Astrocyte of the cerebellum (primary cell): ENCODE results near the gene RGCC.
"Not testable (repeated sequence)": the region's sequence is repeated elsewhere in the genome, so short reads cannot be mapped to it uniquely, and the experiment has no call there.

Experiments
- DNase-seq: peaks from one replicate; pipeline ENCODE4 v3.0.0-alpha.2; 2011; ENCODE audit warnings: low read depth
- H3K4me3 ChIP-seq: 2 replicates; pipeline ENCODE4 v1.5.1; 2011; ENCODE audit warnings: mild to moderate bottlenecking, low read depth, low read length, moderate library complexity
- in situ Hi-C: cut with HindIII; loops from 2 replicates; pipeline ENCODE4 v1.10.0; 2017; ENCODE audit warnings: low sequenced_read_pairs
- TF ChIP-seq, protein P1 (sequence below): IDR thresholded peaks from 2 replicates; pipeline ENCODE4 v1.5.1; 2012; ENCODE audit warnings: low read length, low read depth, moderate library complexity, mild to moderate bottlenecking; ENCODE audit errors: missing control alignments

RGCC gene

DNA sequence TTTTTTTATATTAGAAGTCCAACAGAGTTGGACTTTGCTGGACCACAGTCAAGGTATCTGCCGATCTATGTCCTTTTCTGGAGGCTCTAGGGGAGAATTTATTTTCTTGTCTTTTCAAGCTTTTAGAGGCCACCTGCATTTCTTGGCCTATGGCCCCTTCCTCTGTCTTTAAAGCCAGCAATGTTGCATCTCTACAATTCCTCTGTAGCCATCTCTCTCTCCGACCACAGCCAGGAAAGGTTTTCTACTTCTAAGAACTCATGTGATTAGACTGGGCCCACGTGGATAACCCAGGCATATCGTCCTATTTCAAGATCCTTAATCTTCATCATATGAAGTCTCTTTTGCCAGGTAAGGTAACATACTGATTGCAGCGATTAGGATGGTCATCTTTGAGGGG lies 43.5 kb upstream of the RGCC start:
- in situ Hi-C loops: no loop called here
- DNase-seq: no peak
- no peak overlapping the region for H3K4me3 ChIP-seq
- TF ChIP-seq, protein P1, sequence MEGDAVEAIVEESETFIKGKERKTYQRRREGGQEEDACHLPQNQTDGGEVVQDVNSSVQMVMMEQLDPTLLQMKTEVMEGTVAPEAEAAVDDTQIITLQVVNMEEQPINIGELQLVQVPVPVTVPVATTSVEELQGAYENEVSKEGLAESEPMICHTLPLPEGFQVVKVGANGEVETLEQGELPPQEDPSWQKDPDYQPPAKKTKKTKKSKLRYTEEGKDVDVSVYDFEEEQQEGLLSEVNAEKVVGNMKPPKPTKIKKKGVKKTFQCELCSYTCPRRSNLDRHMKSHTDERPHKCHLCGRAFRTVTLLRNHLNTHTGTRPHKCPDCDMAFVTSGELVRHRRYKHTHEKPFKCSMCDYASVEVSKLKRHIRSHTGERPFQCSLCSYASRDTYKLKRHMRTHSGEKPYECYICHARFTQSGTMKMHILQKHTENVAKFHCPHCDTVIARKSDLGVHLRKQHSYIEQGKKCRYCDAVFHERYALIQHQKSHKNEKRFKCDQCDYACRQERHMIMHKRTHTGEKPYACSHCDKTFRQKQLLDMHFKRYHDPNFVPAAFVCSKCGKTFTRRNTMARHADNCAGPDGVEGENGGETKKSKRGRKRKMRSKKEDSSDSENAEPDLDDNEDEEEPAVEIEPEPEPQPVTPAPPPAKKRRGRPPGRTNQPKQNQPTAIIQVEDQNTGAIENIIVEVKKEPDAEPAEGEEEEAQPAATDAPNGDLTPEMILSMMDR: no peak

DNA sequence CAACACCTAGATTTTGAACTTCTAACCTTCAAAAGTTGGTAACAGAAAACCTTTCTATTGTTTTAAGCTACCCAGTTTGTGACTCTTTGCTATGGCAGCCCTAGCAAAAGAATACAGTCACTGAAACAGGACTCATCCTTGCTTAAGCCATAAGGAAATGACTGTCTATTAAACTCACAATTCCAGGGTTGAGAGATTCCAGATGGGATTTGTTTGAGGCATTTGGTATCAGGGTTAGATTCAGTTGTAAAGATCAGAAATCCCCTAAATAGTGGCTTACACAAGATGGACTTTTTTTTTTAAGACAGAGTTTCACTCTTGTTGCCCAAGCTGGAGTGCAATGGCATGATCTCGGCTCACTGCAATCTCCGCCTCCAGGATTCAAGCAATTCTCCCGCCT lies 41.1 kb upstream of the RGCC start:
- H3K4me3 ChIP-seq: no peak overlapping the region
- TF ChIP-seq, protein P1: no peak
- in situ Hi-C loops: no loop called here
- no peak for DNase-seq

DNA sequence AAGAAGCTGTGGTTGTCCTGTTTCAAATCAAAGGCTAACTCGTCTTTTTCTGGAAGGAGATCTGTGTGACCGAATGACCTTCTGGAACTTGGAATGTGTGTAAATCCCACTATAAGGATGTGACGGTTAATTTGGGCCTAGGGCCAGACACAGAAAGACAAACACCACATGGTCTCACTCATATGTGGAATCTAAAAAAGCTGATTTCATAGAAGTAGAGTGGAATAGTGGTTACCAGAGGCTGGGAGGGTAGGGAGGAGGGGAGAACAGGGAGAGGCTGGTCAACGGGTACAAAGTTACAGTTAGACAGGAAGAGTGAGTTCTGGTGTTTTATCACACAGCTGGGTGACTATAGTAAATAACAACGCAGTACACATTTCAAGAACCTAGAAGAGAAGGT lies 39.3 kb upstream of the RGCC start:
- DNase-seq: peak; percentile 89
- no peak overlapping the region for H3K4me3 ChIP-seq
- TF ChIP-seq, protein P1: no peak
- in situ Hi-C loops: no loop called here

DNA sequence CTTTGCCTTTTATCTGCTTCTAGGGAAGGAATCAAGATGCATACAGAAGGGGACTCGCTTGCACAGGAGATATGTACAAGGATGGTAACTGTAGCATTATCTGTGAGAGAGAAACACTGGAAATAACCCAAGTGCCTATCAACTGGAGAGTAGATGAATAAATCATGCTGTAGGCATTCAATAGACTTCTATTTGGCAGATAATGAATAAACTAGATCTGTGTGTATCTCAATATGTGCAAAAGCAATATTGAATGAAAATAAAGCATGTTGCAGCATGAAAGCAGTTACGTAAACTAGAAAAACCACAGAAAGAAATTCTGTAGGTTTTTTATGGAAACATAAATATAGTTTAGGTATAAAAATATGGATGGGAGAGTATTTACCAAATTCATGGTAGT lies 38.6 kb upstream of the RGCC start:
- no peak overlapping the region for H3K4me3 ChIP-seq
- in situ Hi-C loops: no loop called here
- TF ChIP-seq, protein P1: no peak
- no peak for DNase-seq

DNA sequence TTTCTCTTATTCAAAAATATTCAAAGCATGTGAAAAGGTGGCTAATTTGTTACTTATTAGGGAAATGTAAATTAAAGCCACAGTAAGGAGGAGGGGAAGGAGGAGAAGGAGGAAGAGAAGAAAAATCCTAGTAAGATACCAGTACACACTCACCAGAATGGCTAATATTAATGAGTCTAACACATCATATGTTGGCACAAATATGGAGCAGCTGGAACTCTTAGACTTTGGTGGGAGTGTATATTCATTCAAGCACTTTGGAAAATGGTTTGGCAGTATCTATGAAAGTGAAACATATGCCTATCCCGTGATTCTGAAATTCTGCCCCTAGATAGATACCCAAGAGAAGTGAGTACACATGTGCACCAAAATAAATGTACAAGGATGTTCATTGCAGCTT lies 38.1 kb upstream of the RGCC start:
- TF ChIP-seq, protein P1: no peak
- H3K4me3 ChIP-seq: no peak overlapping the region
- in situ Hi-C loops: no loop called here
- DNase-seq: no peak

DNA sequence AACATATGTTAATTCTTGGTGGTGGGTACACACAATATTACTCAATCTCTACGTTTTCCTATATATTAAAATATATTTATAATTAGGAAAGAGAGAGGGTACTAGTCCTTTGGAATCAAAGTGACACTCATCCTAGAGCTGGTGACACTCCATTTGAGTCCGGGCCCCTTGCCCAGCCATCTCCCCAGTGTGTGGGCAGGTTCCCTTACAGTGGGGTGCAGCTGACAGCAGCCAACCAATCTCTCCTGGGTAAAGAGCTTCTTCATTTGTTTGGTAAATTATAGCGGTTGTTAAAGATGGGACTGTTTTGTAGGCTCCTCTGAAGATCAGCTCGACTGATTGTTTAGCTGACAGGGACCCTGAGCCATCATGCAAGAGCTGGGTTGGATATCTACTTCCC lies 37.2 kb upstream of the RGCC start:
- in situ Hi-C loops: no loop called here
- no peak for DNase-seq
- H3K4me3 ChIP-seq: no peak overlapping the region
- TF ChIP-seq, protein P1: no peak

DNA sequence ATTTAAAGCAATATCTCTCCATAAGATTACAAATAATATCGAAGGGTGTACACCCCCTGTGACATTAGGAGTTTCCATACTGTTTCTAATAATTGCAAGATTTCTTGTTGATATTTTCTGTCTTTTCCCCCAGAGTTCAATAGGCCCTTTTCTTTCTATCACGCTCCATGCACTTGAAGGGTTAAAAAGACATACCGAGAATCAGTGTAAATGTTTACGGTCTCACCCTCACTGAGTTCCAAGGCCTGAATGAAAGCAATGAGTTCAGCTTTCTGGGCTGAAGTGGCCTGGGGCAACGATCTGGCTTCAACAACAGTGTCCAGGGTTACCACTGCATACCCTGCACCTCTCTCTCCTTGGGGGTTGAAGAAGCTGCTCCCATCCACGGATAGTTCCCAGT lies 36.0 kb upstream of the RGCC start:
- in situ Hi-C loops, DNase-seq, H3K4me3 ChIP-seq: not testable (repeated sequence)

DNA sequence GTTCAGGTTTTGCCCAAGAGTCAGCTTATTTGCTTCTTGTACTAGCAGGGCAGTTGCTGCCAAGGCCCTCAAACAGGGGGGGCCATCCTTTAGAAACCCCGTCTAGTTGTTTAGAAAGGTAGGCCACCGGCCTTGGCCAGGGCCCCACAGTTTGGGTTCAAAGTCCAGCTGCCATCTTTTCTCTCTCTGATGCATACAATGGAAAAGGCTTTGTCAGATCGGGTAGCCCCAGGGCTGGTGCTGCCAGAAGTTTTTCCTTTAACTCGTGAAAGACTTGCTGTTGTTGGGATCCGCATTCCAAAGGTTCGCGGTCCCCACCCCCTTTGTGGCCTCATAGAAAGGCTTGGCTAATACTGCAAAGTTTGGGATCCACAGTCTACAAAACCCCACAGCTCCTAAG lies 35.4 kb upstream of the RGCC start:
- H3K4me3 ChIP-seq, DNase-seq, in situ Hi-C loops: not testable (repeated sequence)

DNA sequence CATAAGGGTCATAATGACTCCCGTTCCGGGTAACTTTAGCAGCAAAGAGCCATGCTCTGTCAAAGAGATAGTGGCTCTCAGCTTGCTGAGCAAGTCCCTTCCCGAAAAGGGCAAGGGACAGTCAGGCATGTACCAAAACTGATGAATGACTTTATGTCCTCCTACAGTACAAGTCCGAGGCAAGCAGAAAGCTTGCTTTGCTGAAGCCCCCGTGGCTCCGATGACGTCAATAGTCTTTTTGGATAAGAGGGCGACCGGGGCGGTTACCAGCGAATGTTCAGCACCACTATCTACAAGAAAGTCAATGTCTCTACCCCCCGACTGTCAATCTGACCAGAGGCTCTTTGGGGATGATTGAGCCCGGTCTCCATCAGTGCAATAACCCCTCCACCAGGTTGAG lies 34.1 kb upstream of the RGCC start:
- in situ Hi-C loops, H3K4me3 ChIP-seq, DNase-seq: not testable (repeated sequence)

DNA sequence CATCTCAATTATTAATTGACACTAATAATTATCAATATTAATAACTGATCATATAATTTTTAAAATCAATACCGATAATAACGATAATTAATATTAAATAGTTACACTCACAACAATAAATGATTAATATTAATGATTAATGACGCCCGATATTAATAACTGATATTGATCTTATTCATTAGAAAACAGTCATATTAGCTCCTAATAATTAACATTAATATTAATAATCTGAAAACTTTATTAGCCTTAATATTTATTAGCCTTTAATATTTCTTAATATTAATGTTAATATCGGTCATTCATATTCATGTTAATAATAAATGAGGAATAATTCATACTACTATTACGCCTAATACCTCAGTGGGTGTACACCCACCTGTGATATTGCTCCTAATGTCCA lies 32.7 kb upstream of the RGCC start:
- DNase-seq, in situ Hi-C loops, H3K4me3 ChIP-seq: not testable (repeated sequence)
